CD4-positive, alpha-beta T cell treated with Interleukin-6 for 4 hours (primary cell): Measurements from ENCODE around the gene TRIM39.

Source experiments
- DNase-seq: peaks from one replicate; pipeline ENCODE4 v3.0.0-alpha.2; 2020; ENCODE audit warnings: mixed read lengths

Gene TRIM39

DNA sequence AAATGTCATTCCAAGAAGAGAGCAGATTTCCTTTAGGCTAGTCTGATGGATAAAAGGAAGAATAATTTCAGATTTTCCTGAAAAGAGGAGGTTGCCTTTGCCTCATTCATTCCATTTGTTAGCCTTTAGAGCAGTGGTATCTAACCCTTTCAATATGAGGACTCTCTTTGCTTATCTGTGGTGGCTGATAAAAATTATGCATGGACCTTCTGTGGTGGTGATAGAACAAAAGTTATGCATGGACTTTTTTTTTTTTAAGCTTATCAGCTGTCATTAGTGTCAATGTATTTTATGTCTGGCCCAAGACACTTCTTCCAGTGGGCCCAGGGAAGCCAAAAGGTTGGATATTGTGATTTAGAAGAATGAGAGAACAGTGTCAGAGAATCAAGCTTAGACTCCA, 1.7 kb downstream of the TRIM39 start:
- no peak for DNase-seq

DNA sequence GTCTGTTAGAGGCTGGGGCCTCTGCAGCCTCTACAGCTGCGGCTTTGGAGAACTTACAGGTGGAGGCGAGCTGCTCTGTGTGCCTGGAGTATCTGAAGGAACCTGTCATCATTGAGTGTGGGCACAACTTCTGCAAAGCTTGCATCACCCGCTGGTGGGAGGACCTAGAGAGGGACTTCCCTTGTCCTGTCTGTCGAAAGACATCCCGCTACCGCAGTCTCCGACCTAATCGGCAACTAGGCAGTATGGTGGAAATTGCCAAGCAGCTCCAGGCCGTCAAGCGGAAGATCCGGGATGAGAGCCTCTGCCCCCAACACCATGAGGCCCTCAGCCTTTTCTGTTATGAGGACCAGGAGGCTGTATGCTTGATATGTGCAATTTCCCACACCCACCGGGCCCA, 2.6 kb downstream of the TRIM39 start:
- no peak for DNase-seq

DNA sequence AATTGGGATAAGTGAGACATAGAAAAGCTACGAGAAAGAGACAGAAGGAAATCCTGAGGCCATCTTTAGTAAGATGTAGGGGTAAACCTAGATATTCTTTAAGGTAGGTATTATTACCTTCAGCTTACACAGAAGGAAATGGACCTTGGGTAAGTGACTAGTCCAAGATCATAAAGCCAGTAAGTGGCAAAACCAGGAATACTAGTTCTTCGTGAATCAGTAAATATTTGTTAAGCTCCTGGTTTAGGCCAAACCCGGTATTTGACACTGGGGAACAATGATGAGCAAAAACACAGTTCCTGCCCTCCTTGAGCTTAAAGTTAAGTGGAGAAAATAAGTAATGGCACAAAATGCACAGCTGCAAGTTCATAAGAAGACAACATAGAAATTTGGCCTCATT, 5.3 kb downstream of the TRIM39 start:
- DNase-seq = no peak

DNA sequence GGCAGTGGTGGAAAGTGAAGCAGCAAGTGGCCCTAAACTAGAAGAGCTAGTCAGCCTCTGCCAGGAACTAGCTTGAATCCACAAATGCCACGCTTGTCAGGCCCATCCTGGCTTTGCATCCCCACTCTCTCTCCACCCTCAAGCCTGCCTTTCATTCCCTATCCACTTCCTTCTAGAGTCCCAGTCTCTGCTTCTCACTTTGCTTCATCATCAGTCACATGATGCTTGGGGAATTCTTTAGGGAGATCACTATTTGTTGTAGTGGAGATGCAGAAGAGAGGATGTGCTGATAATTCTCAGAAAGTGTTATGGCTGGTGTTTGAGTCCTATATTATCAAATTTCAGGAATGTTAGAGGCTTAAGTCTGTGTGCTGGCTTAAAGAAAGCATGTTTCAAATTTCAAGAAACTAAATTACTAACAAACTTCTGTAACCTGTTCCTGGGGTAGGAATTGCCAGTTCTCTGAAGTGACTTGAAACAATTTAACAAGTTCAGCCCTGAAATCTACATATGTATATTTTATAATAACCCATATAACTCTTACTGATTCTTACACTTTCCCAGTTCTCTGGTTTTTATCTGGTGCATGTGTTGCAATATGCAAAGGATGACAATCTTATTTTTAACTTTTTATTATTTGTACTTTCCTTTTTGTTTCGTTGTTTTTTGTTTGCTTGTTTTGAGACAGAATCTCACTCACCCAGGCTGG, 7.5 kb downstream of the TRIM39 start:
- no peak for DNase-seq

DNA sequence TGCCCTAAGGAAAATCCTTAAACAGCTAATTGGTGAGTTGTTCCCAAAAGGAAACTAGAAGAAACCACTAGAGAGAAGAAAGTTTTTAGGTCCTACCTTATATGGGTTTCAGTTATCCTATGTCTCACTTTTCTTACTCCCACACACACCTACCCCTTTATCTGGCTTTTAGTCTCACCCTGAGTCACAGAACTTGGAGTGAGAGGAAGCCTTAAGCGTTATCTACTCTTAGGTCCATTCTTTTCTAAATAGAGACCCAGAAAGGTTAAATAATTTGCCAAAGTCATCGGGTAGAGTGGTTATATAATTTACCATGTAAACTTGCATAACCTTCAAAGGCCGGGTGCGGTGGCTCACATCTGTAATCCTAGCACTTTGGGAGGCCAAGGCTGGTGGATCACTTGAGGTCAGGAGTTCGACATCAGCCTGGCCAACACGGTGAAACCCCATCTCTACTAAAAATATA, 13.9 kb downstream of the TRIM39 start:
- no peak for DNase-seq

DNA sequence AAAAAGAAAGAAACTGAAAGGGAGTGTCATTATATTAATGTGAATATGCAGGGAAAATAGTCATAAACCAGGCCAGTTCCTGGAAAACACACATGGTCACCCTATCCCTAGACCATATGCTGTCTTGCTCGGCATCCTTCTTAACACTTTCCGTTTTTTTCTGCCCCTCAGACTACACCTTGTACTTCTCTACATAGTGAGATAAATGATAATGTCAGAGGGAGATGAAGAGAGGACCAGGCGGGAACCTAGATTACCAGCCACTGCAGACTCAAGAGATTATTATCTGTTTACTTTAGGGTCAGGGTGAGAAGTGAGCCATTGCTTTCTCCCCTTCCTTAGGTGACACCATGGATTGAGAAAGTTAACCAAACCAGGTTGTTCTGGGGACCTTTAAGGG, 14.5 kb downstream of the TRIM39 start:
- DNase-seq = no peak

DNA sequence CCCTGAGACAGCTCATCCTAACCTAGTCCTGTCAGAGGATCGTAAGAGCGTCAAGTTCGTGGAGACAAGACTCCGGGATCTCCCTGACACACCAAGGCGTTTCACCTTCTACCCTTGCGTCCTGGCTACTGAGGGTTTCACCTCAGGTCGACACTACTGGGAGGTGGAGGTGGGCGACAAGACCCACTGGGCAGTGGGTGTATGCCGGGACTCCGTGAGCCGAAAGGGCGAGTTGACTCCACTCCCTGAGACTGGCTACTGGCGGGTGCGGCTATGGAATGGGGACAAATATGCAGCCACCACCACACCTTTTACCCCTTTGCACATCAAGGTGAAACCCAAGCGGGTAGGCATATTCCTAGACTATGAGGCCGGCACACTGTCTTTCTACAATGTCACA, 15.0 kb downstream of the TRIM39 start:
- no peak for DNase-seq

DNA sequence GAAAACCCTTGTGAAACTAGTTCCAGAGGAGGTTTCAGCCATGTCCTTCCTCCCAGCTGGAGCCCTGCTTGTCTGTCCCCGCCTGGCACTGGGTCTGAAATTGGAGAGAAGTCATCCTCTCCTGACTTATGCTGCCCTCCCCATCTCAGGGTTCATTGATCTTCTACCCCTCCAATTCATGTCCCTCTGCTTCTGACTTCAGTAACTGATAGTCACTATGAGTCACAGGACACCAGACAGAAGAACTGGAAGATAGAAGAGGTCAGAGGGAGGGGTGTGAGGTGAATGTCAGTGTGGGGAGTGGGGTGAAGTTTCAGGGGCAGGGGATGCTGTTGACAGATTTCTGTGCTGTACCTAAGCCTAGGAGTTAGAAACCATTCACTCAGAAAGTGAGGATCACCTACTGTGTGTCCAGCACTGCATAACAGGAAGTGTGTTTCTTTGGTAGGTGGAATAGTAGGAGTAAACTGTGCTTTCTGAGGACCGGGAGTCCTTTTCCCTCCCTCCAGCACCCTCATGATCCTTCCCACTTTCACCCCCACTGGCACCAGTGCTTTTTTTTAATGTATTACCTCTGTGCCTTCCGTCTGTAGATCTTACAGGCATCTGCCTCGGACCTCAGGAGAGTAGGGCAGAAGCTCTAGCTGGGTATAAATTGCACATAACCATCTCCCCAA, 17.6 kb downstream of the TRIM39 start:
- DNase-seq = no peak

DNA sequence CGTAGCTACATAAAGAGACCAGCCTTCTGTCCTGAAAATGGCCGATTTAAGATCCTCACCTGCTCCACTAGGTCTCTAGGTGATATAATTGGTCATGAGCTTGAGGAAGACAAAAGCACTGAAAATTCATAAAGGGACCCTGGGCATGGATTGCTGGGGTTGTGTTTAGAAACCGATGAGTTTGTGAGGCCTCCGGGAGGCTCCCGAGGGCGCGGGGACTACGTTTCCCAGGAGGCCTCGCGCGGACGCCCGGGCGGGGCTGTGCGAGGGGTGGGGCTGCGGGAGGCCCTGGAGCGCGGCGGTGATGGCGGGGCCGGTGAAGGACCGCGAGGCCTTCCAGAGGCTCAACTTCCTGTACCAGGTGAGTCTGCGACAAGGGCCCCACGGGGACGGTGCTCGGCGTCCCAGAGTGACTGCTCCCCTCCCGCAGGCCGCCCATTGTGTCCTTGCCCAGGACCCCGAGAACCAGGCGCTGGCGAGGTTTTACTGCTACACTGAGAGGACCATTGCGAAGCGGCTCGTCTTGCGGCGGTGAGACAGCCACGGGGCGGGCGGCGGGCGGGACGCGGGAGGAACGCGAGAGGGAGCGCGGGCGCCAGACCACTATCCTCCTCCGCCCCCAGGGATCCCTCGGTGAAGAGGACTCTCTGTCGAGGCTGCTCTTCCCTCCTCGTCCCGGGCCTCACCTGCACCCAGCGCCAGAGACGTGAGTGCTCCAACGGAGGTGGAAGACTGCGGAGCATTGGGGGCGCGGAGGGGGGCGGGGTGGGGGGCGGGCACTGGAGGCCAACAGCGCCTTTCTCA, 18.3 kb downstream of the TRIM39 start, which contains the start of gene RPP21:
Gene RPP21 (plus strand): TSS at position 289 of the 804 bp plus-strand sequence. CDS start 16 bp downstream, at position 305.
- peak; percentile 89 for DNase-seq

DNA sequence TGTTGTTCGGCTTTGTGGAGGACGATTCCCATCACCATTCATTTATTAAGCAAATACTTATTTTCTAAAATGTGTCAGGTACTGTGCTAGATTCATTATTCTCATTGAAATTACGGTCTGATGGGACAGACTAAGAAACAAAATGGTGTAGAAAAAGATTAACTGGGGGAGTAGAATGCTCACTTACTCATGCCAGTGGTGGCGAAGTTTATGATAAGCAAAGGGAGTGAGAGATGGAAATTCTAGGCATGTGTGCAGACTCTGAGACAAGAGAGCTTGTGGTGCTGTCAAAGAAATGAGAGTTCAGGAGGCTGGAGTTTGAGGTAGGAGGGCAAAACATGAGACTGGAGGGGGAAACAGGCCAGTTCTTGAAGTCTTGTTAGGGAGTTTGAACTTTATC, 19.1 kb downstream of the TRIM39 start:
- no peak for DNase-seq

DNA sequence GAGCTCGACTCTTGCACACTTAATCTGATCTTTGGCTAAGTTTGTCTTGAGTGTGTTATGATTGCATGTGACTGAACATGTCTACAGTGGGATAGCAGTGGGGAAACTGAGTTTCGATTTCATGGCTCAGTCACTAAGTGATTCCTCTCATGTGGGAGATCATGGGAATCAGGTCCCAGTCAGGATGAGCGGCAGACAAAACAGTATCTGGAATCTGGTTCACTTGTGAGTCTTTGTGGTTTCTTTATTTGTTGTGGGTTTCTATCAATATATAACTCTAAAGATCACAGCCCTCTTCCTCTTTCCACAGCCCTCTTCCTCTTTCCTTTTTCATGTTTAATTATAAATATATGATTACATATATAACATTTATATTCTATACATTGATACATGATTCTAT, 22.2 kb downstream of the TRIM39 start:
- DNase-seq = no peak

DNA sequence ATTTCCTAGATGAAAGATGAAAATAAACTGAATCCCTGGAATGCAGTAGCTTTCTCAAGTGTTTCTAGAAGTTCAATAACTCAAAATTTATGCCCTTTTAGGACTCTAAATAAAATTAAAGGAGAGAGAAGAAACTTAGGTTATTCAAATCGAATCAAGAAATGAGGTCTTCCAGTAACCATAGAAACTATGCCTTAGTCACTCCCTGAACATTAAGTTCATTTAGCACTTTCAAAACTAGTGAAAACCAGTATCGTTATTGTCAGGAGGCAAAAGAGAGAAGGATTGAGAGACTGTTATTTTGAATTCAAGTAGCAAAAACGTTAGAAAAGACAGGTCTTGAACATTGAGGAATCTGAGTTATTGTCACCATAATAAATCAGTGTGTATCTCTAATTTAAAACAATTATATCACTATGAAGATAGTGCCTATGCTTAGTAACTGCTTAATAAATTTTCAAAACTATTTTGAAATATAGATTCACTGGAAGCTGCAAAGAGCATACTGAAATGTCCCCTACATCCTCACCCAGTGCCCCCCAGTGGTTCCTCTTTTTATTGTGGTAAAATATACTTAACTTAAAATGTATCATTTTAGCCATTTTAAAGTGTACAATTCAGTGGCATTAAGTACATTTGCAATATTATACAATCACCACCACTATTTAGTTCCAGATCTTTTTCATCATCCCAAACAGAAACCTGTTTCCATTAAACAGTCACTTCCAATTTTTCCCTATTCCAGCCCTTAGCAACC, 22.9 kb downstream of the TRIM39 start:
- DNase-seq = no peak

DNA sequence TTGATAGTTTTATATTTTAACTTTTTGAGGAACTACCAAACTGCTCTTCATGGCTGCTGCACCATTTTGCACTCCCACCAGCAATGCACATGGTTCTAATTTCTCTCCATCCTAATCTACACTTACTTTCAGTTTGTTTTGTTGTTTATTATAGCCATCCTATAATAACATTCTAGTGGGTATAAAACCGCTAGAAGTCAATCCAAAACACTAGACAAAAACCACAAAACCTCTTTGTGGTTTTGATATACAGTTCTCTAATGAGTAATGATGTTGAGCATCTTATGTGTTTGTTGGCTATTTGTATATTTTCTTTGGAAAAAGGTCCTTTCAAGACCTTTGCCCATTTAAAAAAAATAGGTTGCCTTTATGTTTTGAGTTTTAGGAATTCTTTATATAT, 23.8 kb downstream of the TRIM39 start:
- DNase-seq = no peak

DNA sequence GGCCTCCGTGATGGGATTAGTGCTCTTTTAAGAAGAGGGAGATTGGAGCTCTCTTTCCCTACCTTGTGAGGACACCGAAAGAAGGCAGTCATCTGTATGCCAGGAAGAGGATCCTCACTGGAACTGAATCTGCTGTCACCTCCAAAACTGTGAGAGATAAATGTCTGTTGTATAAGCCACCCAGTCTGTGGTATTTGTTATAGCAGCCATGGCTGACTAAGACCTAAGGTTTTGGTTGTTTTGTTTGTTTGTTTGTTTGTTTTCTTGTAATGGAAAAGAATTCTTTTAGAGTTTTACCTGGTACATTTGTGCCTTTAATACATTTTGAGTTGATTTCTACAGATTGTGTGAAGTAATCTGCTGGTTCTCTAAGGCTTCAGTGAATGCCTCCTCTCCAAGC, 25.8 kb downstream of the TRIM39 start:
- no peak for DNase-seq

DNA sequence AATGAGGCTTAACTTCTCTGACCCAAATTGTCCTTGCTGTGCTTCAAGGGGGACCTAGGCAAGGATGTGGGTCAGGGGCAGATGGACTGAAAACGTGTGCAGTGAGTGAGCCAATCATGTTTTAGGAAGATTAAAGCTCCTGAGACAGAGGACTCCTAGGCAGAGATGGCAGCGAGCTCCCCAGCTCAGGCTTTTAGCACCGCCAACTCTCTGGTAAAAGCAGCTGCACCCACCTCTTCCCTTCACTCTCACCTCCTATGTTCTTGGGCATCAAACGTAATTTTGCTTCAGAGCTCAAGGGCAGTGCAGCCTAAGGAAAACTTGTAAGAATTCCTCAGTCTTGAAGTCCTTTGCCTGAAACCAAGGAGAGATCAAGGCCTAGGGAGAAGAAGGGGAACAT, 28.6 kb downstream of the TRIM39 start:
- no peak for DNase-seq

DNA sequence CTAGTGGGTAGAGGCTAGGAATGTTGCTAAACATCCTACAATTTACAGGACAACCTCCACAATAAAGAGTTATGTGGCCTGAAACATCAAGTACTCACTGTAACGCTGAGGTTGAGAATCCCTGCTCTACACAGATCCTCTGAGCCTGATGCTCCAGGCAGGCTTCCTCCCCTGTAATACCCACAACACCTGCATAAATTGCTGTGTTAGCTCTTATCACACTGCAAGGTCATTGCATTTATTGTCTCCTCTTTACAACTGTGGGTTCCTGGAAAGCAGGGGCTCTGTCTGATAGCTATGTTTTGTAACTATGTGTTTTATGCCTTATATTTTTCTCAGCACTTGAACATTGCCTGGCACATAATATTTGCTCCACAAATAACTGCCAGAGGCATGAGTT, 29.8 kb downstream of the TRIM39 start:
- DNase-seq = no peak

DNA sequence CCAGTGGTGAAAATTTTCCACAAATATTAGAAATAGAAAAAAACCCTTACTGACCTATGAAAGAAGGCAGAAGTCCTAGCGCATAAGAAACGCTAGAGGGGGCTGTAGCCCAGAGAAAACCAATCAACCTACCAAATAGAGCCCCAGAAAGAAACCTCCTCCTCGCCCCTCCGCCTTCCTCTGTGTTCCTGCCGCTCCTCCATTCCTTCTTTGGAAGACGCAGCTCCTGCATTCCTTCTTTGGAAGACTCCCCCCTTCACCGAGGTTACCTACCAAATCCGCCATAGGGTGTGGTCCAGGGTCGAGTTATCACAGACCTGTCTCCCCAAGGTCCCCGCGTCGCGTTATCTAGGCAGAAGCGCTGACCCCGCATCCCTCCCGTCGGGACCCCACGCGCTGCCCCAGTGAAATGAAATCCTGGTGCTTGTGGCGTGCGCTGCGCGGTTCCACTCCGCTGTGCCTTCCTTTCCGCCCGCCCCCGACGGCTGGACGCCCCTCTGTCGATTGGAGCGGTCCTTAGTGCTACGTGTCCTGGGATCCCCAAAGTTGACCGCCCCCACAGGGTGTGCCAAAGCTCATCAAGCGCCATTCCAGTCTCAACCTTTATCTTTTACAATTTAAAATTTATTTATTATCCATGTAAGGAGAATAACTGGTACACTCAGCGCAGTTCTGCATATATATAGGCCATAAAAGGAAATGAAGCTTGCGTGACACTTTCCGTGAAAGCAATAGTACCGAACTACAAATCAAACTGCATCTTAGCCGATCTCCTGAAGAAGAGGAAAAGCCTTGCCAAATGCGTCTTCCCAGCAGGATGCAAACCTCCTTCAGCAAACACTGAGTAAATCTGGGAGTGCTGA, 31.2 kb downstream of the TRIM39 start:
- peak; percentile 59 for DNase-seq

DNA sequence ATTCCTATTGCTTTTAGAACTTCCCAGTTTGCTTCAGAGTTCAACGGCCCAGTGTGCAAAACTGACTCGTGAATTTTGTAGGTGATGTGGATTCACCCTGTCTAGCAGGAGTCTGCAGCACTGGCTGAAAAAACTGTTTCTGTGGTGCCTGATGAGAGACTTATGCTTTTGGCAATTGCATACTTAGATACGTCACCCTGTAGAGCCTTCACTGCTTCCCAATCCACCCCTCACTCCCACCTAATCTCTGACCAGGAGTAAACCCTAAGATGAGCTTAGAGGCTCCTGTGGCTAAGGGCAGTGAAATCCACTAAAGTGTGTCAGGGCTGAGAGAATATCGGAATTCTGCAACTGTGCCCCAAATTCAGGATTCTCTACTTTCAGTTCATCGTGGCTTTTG, 32.5 kb downstream of the TRIM39 start:
- DNase-seq = no peak

DNA sequence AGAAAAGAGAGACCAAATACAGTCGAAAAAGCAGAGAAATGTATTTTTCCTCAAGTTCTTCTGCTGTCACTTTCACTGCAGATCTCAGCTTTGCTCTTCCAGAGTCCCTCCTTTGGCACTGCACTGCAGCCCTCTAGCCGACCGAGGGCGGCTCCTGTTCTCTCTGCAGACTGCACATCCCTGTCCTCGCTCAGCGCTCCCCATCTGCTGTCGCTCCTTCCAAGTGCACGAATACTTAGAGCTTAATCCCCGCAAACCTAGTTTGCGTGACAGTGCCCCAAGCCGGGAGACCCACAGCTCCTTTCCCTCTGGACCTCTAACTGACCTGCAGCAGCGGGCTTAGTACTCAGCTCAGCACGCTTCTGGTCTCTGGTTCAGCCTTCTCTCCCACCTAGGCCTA, 33.4 kb downstream of the TRIM39 start:
- no peak for DNase-seq

DNA sequence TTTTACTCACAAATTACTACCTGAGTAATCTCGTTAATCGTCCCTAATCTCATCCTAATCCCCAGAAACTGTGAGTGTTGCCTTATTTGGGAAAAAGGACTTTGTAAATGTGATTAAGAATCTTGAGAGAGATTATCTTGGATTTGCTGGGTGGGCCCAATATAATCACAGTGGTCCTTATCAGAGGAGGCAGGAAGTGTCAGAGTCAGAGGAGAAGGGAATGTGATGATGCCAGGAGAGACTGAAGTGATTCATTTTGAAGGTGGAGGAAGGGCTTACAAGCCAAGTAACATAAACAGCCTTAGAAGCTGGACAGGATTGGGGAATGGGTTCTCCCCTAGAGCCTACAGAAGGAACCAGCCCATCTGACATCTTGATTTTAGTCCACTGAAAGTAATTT, 34.9 kb downstream of the TRIM39 start:
- DNase-seq = no peak

DNA sequence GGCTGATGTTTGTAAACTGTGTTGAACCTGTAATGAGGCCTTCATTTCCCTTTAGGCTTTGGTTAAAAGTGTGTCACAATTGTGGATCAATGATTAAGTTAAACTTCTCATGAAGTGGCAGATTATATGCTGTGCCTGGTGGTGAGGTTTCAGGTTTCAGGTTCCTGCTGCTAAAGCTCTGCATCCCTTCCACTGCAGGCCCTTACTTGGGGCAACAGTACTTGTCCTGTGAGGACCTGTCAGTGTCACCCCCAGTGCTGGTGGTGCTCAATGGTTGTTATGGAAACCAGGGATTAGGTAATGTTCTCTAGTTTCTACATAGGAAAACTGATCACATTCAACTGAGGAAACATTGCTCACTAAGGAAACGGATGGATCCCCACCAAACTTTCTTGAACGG, 36.7 kb downstream of the TRIM39 start:
- no peak for DNase-seq

DNA sequence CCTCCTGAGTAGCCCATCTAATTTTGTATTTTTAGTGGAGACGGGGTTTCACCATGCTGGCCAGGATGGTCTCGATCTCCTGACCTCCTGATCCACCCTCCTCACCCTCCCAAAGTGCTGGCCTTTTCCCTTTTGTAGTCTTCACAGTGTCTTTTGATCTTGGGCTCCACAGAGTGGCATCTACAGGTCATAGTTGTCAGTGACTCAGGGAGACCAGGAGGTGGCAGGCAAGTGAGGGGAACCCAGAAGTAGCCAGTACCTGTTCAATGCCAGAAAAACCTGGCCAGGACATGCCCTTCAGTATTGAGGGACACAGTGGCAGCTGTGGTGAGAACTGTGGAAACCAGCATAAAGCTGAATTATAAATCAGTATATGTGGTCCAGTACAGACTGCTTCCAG, 37.9 kb downstream of the TRIM39 start:
- DNase-seq = no peak
